ENCODE results near the gene GOLPH3L.

The GOLPH3L gene

DNA sequence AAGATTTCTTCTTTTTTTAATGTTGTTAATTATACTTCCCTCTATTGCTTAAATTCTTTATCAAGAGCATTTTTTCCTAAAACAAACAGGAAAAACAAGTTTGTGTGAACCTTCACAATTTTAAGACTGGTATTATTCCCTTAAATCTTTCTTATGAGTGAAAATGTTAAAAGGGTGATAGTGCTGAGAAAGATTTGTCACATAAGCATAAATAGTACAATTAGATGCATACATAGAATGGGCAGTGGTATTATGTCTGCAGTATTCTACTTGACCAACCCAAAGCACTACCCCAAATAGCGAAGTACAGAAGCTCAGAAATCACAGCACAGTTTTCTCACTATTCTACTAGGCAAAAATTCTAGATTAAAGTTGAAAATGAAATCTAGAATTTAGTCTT lies 18.0 kb downstream of the GOLPH3L start:
- no peaks in the 10 kb centered on the region for H4K20me1 ChIP-seq (ENCODE audit: insufficient read depth)
- H3K27me3 ChIP-seq (ENCODE audit: insufficient read depth, low read depth) = no peaks in the 10 kb centered on the region
- no peak overlapping the region for H3K4me3 ChIP-seq (IDR thresholded peaks at IDR 0.05; ENCODE audit: insufficient read depth, low read depth, low read length)
- no peak for TF ChIP-seq CTCF (conservative IDR thresholded peaks at IDR 0.05; ENCODE audit: low read depth, low read length)
- no peak overlapping the region for H3K27ac ChIP-seq
- H3K36me3 ChIP-seq (ENCODE audit: insufficient read depth) = no peaks in the 10 kb centered on the region
- no peak overlapping the region for H3K4me2 ChIP-seq
- H3K4me1 ChIP-seq (ENCODE audit: low read depth, poor library complexity, severe bottlenecking) = peaks cover 6% of the 10 kb centered on the region
- H3K79me2 ChIP-seq (ENCODE audit: insufficient read depth, low read depth) = no peaks in the 10 kb centered on the region
- H3K9ac ChIP-seq = no peak overlapping the region
- no peak overlapping the region for H2AFZ ChIP-seq (ENCODE audit: low read depth)

GRCh38 chr1:150674881-150675280 lies 22.1 kb downstream of the GOLPH3L start:
- Histone ChIP-seq H3K4me2 (no peak overlapping the region), H2AFZ (ENCODE audit: low read depth) (no peak overlapping the region), H3K36me3 (ENCODE audit: insufficient read depth) (no peaks in the 10 kb centered on the region), H3K79me2 (ENCODE audit: insufficient read depth, low read depth) (no peaks in the 10 kb centered on the region), H3K27ac (no peak overlapping the region), H3K4me3 (IDR thresholded peaks at IDR 0.05; ENCODE audit: insufficient read depth, low read depth, low read length) (no peak overlapping the region), H4K20me1 (ENCODE audit: insufficient read depth) (no peaks in the 10 kb centered on the region), H3K27me3 (ENCODE audit: insufficient read depth, low read depth) (no peaks in the 10 kb centered on the region), H3K4me1 (ENCODE audit: low read depth, poor library complexity, severe bottlenecking) (peaks cover 3% of the 10 kb centered on the region), H3K9ac (no peak overlapping the region)
- no peak for TF ChIP-seq CTCF (conservative IDR thresholded peaks at IDR 0.05; ENCODE audit: low read depth, low read length)

DNA sequence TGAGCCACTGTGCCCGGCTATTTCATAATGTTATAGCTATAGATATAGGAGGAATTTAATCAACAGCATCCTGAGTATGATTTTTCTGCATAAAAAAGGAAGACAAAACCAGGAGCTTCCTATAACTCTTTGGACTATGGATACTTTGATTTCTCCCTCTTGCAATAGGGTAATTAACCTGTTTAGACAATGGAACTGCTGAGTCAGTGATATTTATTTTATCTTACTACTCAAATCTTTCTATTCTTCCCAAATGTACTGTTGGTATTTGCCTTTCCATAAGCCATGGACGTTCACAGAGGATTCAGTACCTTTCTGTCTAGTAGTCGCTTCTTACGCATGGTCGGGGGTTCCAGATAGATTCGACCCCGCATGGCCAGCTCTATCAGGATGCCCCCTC lies 33.6 kb downstream of the GOLPH3L start:
- H3K27ac ChIP-seq = no peak overlapping the region

DNA sequence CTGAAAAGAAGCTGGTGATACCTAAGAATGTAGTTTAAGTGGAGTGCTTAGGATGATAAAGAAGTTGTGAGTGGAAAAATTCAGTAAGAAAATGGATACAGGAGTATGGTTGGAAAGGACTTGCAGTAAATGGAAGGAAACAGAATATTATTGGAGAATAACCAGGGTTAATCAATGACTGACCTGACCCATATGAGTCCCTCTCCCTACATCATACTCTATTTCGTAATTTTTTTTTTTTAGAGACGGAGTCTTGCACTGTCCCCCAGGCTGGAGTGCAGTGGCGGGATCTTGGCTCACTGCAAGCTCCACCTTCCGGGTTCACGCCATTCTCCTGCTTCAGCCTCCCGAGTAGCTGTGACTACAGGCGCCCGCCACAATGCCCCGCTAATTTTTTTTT lies 34.1 kb downstream of the GOLPH3L start:
- TF ChIP-seq CTCF (conservative IDR thresholded peaks at IDR 0.05; ENCODE audit: low read depth, low read length) = no peak
- Histone ChIP-seq H3K79me2 (ENCODE audit: insufficient read depth, low read depth) (no peaks in the 10 kb centered on the region), H3K27ac (no peak overlapping the region), H3K36me3 (ENCODE audit: insufficient read depth) (no peaks in the 10 kb centered on the region), H3K4me2 (no peak overlapping the region), H4K20me1 (ENCODE audit: insufficient read depth) (no peaks in the 10 kb centered on the region), H3K9ac (no peak overlapping the region), H3K27me3 (ENCODE audit: insufficient read depth, low read depth) (no peaks in the 10 kb centered on the region), H3K4me1 (ENCODE audit: low read depth, poor library complexity, severe bottlenecking) (peaks cover 6% of the 10 kb centered on the region), H2AFZ (ENCODE audit: low read depth) (no peak overlapping the region), H3K4me3 (IDR thresholded peaks at IDR 0.05; ENCODE audit: insufficient read depth, low read depth, low read length) (no peak overlapping the region)

More for the DNA sequence above, 33.6 kb downstream of the GOLPH3L start:
- no peaks in the 10 kb centered on the region for H4K20me1 ChIP-seq (ENCODE audit: insufficient read depth)
- no peak overlapping the region for H3K9ac ChIP-seq
- no peak for TF ChIP-seq CTCF (conservative IDR thresholded peaks at IDR 0.05; ENCODE audit: low read depth, low read length)
- H3K79me2 ChIP-seq (ENCODE audit: insufficient read depth, low read depth) = no peaks in the 10 kb centered on the region
- H3K36me3 ChIP-seq (ENCODE audit: insufficient read depth) = no peaks in the 10 kb centered on the region
- H3K4me1 ChIP-seq (ENCODE audit: low read depth, poor library complexity, severe bottlenecking) = peaks cover 6% of the 10 kb centered on the region
- H3K4me2 ChIP-seq = no peak overlapping the region
- H2AFZ ChIP-seq (ENCODE audit: low read depth) = no peak overlapping the region
- H3K27me3 ChIP-seq (ENCODE audit: insufficient read depth, low read depth) = no peaks in the 10 kb centered on the region
- H3K4me3 ChIP-seq (IDR thresholded peaks at IDR 0.05; ENCODE audit: insufficient read depth, low read depth, low read length) = no peak overlapping the region

Measured in KMS-11 (cell line).